DOHH2 (cell line): ENCODE data around the gene ZNF236.

Experiments
- H3F3A ChIP-seq: fragments of 200-600 bp; sonication (generic), shearing (Covaris generic); 2 replicates; pipeline ENCODE4 v1.6.0; 2016; ENCODE audit warnings: antibody characterized with exemption, mild to moderate bottlenecking; ENCODE audit not compliant: control insufficient read depth, insufficient read depth
- H3K27ac ChIP-seq: fragments of 200-600 bp; sonication (generic); 2 replicates; pipeline ENCODE4 v1.5.1; 2014; ENCODE audit warnings: low read depth, mild to moderate bottlenecking, low read length, moderate library complexity
- H3K27me3 ChIP-seq: fragments of 200-600 bp; sonication (generic); 2 replicates; pipeline ENCODE4 v1.6.1; 2014; ENCODE audit warnings: mild to moderate bottlenecking, low read length, mixed read lengths; ENCODE audit not compliant: control insufficient read depth
- H3K36me3 ChIP-seq: fragments of 200-600 bp; sonication (generic); 2 replicates; pipeline ENCODE4 v1.6.1; 2014; ENCODE audit warnings: mild to moderate bottlenecking, low read length, moderate library complexity, mixed read lengths; ENCODE audit not compliant: control insufficient read depth
- H3K4me1 ChIP-seq: fragments of 200-600 bp; sonication (generic); 2 replicates; pipeline ENCODE4 v1.6.1; 2014; ENCODE audit warnings: mild to moderate bottlenecking, low read length, mixed read lengths; ENCODE audit not compliant: control insufficient read depth
- H3K4me2 ChIP-seq: fragments of 200-600 bp; sonication (generic); 2 replicates; pipeline ENCODE4 v1.6.0; 2014; ENCODE audit warnings: mild to moderate bottlenecking, low read length, moderate library complexity
- H3K4me3 ChIP-seq: fragments of 200-600 bp; sonication (generic); 2 replicates; pipeline ENCODE4 v1.5.1; 2014; ENCODE audit warnings: mild to moderate bottlenecking, low read length, mixed read lengths
- H3K79me2 ChIP-seq: fragments of 200-600 bp; sonication (generic); 2 replicates; pipeline ENCODE4 v1.6.1; 2014; ENCODE audit warnings: mild to moderate bottlenecking, low read length, mixed read lengths; ENCODE audit not compliant: control insufficient read depth
- H3K9me2 ChIP-seq: fragments of 200-600 bp; sonication (generic); replicated peaks from 2 replicates; pipeline ENCODE4 v1.6.1; 2014; ENCODE audit warnings: mild to moderate bottlenecking, low read length, mixed read lengths; ENCODE audit not compliant: control insufficient read depth
- H3K9me3 ChIP-seq: fragments of 200-600 bp; sonication (generic); 2 replicates; pipeline ENCODE4 v1.6.1; 2014; ENCODE audit warnings: antibody characterized with exemption, low read length, mixed read lengths; ENCODE audit not compliant: control insufficient read depth, insufficient read depth
- H4K20me1 ChIP-seq: fragments of 200-600 bp; sonication (generic); 2 replicates; pipeline ENCODE4 v1.6.0; 2014; ENCODE audit warnings: low read depth, mild to moderate bottlenecking, antibody characterized with exemption, low read length, moderate library complexity; ENCODE audit not compliant: control insufficient read depth, insufficient read depth
- EZH2phosphoT487 ChIP-seq: fragments of 200-600 bp; sonication (generic); IDR thresholded peaks from 2 replicates; pipeline ENCODE4 v1.6.1; 2017; ENCODE audit warnings: borderline replicate concordance, mild to moderate bottlenecking, antibody characterized with exemption, low read length, moderate library complexity, mixed read lengths
- TF ChIP-seq, protein P1 (sequence below): fragments of 200-600 bp; sonication (generic); IDR thresholded peaks from one replicate; pipeline ENCODE4 v1.5.1; 2014; ENCODE audit warnings: antibody characterized with exemption, mild to moderate bottlenecking, low read depth, low read length; ENCODE audit not compliant: poor library complexity, severe bottlenecking

Gene ZNF236

DNA sequence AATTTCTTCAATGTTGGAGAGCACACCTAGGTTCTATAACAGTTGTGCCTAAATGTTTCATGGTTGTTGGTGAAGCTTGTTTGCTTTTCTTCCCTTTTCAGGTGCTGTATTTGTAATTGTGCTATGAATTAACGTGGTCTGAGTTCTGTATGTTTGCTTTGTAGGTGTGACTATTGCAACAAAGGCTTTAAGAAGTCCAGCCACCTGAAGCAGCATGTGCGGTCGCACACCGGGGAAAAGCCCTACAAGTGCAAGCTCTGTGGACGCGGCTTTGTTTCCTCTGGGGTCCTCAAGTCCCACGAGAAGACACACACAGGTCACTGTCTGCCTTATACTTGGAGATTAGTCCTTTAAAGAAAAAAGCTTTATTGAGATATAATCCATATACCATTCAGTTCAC, 91.2 kb downstream of the ZNF236 start:
- no peak overlapping the region for H3K4me2 ChIP-seq
- H3K27ac ChIP-seq: no peak overlapping the region
- H3K4me1 ChIP-seq: no peaks in the 10 kb centered on the region
- H3K4me3 ChIP-seq: no peak overlapping the region
- H3K9me3 ChIP-seq: no peaks in the 10 kb centered on the region
- TF ChIP-seq, protein P1, sequence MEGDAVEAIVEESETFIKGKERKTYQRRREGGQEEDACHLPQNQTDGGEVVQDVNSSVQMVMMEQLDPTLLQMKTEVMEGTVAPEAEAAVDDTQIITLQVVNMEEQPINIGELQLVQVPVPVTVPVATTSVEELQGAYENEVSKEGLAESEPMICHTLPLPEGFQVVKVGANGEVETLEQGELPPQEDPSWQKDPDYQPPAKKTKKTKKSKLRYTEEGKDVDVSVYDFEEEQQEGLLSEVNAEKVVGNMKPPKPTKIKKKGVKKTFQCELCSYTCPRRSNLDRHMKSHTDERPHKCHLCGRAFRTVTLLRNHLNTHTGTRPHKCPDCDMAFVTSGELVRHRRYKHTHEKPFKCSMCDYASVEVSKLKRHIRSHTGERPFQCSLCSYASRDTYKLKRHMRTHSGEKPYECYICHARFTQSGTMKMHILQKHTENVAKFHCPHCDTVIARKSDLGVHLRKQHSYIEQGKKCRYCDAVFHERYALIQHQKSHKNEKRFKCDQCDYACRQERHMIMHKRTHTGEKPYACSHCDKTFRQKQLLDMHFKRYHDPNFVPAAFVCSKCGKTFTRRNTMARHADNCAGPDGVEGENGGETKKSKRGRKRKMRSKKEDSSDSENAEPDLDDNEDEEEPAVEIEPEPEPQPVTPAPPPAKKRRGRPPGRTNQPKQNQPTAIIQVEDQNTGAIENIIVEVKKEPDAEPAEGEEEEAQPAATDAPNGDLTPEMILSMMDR: no peak
- no peak for TF ChIP-seq EZH2phosphoT487
- no peaks in the 10 kb centered on the region for H4K20me1 ChIP-seq
- peaks cover 85% of the 10 kb centered on the region for H3K36me3 ChIP-seq
- no peaks in the 10 kb centered on the region for H3K27me3 ChIP-seq
- no peaks in the 10 kb centered on the region for H3K9me2 ChIP-seq
- H3K79me2 ChIP-seq: no peaks in the 10 kb centered on the region
- no peaks in the 10 kb centered on the region for H3F3A ChIP-seq

DNA sequence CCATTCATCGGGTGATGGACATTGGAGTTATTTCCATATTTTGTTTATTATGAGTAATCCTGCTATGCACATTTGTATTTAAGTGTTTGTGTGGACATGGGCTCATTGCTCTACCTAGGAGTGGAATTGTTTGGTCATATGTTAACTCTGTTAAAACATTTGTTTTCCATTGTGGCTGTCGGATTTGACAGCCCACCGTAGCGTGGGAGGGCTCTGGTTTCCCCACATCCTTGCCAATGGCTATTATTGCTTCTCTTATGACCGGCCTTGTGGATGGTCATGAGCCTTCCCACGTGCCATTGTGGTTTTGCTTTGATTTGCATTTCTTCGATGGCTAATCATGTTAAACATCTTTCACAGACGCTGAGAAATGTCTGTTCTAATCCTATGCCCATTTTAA, 92.0 kb downstream of the ZNF236 start:
- Histone ChIP-seq H3K9me3 (no peaks in the 10 kb centered on the region), H3K4me3 (no peak overlapping the region), H4K20me1 (no peaks in the 10 kb centered on the region), H3K4me1 (no peaks in the 10 kb centered on the region), H3K27ac (no peak overlapping the region), H3K79me2 (no peaks in the 10 kb centered on the region), H3F3A (no peaks in the 10 kb centered on the region), H3K9me2 (no peaks in the 10 kb centered on the region), H3K36me3 (peaks cover 87% of the 10 kb centered on the region), H3K27me3 (no peaks in the 10 kb centered on the region), H3K4me2 (no peak overlapping the region)
- no peak for TF ChIP-seq EZH2phosphoT487
- TF ChIP-seq, protein P1: no peak

DNA sequence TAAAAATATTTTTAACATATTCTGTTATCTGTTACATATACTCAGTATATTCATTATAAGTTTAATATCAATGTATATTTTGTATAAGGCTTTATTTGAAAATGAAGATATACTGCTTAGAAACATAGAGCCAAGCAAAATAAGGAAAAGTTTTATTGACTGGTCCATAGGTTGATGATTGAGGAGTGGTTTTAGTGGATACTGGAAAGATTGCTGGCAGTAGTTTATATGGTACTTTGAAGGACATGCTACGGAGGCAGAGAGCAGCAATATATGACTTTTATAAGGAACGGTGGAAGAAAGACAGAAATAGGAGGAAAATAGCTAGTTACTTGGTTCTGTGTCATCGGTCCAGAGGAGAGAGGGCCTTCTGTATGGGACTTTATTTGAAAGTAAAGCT, 92.4 kb downstream of the ZNF236 start:
- Histone ChIP-seq H4K20me1 (no peaks in the 10 kb centered on the region), H3K9me3 (no peaks in the 10 kb centered on the region), H3K4me2 (no peak overlapping the region), H3K4me1 (no peaks in the 10 kb centered on the region), H3K79me2 (no peaks in the 10 kb centered on the region), H3F3A (no peaks in the 10 kb centered on the region), H3K36me3 (peaks cover 86% of the 10 kb centered on the region), H3K27me3 (no peaks in the 10 kb centered on the region), H3K27ac (no peak overlapping the region), H3K9me2 (no peaks in the 10 kb centered on the region), H3K4me3 (no peak overlapping the region)
- TF ChIP-seq, protein P1: no peak
- no peak for TF ChIP-seq EZH2phosphoT487

DNA sequence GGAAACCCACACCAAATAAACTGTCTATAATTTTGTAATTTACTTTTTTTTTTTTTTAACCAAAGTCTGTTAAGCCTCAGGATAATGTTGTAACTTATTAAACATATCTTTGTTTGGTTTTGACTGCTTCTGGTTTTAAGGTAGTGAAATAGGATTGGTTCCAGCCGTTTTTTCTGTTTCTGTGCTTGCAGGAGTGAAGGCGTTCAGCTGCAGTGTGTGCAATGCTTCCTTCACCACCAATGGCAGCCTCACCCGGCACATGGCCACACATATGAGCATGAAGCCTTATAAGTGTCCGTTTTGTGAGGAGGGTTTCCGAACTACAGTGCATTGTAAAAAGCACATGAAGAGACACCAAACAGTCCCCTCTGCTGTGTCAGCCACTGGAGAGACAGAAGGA, 93.1 kb downstream of the ZNF236 start:
- no peaks in the 10 kb centered on the region for H3F3A ChIP-seq
- no peaks in the 10 kb centered on the region for H3K9me2 ChIP-seq
- H3K4me3 ChIP-seq: no peak overlapping the region
- no peak overlapping the region for H3K4me2 ChIP-seq
- H3K36me3 ChIP-seq: peaks cover 84% of the 10 kb centered on the region
- no peaks in the 10 kb centered on the region for H3K79me2 ChIP-seq
- no peaks in the 10 kb centered on the region for H3K9me3 ChIP-seq
- H3K27me3 ChIP-seq: no peaks in the 10 kb centered on the region
- H3K27ac ChIP-seq: no peak overlapping the region
- no peaks in the 10 kb centered on the region for H3K4me1 ChIP-seq
- TF ChIP-seq, protein P1: no peak
- TF ChIP-seq EZH2phosphoT487: no peak
- H4K20me1 ChIP-seq: no peaks in the 10 kb centered on the region
